Measurements from ENCODE around the gene PRKRA. TPM values are rescaled to one million over a fixed set of nuclear protein-coding genes. Genes with fewer than 3 reads are reported as not detected.

Gene PRKRA
- total and polyA plus RNA-seq, 9 of the 15 experiments (the other 6 are each of a cell fraction or from before 2014, with no cell fraction given), result 14.1 to 78.1 (median 52.3) TPM

DNA sequence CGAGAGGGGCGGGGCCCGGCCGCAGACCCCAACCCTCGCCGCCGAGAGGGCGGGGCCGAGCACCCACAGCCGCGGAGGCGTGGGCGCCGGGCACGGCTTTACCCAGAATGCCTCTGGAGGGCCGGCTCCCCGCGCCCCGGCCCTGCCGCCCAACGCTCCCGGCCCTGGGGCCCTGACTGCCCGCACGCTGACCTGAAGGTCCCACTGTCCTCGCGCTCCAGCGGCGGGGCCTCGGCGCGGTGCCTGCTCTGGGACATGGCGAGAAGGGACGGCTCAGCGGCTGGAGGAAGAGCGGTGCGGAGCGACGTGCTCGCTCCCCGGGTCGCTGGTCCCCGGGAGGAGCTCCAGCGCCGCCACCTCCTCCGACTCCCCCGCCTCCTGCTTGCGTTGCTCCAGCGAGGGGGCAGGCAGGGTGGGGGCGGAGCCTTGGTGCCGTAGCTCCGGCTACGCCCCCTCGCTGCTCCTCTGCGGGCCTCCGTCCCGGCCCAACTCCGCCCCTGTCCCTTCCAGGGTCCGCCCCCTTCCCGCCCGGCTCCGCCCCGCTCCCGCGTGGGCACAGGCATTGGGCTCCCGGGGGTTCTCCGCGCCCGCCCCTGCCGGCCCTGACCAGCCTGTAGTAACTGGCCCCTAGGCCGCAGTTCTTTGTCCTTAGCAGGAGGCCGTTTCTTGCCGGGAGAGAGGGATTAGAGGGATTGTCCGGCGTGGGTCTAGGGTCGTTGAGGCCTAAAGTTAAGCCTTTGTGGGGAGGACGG lies at the start of gene PRKRA, which contains the start of gene PJVK (continued):
- TF ChIP-seq, protein P1, sequence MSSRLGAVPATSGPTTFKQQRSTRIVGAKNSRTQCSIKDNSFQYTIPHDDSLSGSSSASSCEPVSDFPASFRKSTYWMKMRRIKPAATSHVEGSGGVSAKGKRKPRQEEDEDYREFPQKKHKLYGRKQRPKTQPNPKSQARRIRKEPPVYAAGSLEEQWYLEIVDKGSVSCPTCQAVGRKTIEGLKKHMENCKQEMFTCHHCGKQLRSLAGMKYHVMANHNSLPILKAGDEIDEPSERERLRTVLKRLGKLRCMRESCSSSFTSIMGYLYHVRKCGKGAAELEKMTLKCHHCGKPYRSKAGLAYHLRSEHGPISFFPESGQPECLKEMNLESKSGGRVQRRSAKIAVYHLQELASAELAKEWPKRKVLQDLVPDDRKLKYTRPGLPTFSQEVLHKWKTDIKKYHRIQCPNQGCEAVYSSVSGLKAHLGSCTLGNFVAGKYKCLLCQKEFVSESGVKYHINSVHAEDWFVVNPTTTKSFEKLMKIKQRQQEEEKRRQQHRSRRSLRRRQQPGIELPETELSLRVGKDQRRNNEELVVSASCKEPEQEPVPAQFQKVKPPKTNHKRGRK (tag; IDR thresholded peaks at IDR 0.05), result no peak
- peak; percentile 99 for TF ChIP-seq SUPT5H (IDR thresholded peaks at IDR 0.05)
- peak; percentile 94 for TF ChIP-seq FIP1L1 (IDR thresholded peaks at IDR 0.05; ENCODE audit: low read depth, low read length, poor library complexity, severe bottlenecking)
- TF ChIP-seq, protein P2, sequence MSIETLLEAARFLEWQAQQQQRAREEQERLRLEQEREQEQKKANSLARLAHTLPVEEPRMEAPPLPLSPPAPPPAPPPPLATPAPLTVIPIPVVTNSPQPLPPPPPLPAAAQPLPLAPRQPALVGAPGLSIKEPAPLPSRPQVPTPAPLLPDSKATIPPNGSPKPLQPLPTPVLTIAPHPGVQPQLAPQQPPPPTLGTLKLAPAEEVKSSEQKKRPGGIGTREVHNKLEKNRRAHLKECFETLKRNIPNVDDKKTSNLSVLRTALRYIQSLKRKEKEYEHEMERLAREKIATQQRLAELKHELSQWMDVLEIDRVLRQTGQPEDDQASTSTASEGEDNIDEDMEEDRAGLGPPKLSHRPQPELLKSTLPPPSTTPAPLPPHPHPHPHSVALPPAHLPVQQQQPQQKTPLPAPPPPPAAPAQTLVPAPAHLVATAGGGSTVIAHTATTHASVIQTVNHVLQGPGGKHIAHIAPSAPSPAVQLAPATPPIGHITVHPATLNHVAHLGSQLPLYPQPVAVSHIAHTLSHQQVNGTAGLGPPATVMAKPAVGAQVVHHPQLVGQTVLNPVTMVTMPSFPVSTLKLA (conservative IDR thresholded peaks at IDR 0.05), result peak; percentile 40 to 89
- no peak for TF ChIP-seq ARID2 (IDR thresholded peaks at IDR 0.05)
- peak; percentile 99 for TF ChIP-seq POLR2A (conservative IDR thresholded peaks at IDR 0.05)
- TF ChIP-seq, protein P3, sequence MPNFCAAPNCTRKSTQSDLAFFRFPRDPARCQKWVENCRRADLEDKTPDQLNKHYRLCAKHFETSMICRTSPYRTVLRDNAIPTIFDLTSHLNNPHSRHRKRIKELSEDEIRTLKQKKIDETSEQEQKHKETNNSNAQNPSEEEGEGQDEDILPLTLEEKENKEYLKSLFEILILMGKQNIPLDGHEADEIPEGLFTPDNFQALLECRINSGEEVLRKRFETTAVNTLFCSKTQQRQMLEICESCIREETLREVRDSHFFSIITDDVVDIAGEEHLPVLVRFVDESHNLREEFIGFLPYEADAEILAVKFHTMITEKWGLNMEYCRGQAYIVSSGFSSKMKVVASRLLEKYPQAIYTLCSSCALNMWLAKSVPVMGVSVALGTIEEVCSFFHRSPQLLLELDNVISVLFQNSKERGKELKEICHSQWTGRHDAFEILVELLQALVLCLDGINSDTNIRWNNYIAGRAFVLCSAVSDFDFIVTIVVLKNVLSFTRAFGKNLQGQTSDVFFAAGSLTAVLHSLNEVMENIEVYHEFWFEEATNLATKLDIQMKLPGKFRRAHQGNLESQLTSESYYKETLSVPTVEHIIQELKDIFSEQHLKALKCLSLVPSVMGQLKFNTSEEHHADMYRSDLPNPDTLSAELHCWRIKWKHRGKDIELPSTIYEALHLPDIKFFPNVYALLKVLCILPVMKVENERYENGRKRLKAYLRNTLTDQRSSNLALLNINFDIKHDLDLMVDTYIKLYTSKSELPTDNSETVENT (CRISPR knock-in tag; IDR thresholded peaks at IDR 0.05), result peak; percentile 86; the same call in 1 of the 2 replicates
- TF ChIP-seq PHF21A (IDR thresholded peaks at IDR 0.05; ENCODE audit: borderline replicate concordance, low read depth), result peak; percentile 30; the same call in 1 of the 2 replicates
- peak; percentile 83; the same call in 1 of the 2 replicates for TF ChIP-seq CBX1 (IDR thresholded peaks at IDR 0.05; ENCODE audit: low read depth)
- TF ChIP-seq, protein P4, sequence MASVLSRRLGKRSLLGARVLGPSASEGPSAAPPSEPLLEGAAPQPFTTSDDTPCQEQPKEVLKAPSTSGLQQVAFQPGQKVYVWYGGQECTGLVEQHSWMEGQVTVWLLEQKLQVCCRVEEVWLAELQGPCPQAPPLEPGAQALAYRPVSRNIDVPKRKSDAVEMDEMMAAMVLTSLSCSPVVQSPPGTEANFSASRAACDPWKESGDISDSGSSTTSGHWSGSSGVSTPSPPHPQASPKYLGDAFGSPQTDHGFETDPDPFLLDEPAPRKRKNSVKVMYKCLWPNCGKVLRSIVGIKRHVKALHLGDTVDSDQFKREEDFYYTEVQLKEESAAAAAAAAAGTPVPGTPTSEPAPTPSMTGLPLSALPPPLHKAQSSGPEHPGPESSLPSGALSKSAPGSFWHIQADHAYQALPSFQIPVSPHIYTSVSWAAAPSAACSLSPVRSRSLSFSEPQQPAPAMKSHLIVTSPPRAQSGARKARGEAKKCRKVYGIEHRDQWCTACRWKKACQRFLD (CRISPR knock-in tag; IDR thresholded peaks at IDR 0.05), result no peak
- TF ChIP-seq, protein P5, sequence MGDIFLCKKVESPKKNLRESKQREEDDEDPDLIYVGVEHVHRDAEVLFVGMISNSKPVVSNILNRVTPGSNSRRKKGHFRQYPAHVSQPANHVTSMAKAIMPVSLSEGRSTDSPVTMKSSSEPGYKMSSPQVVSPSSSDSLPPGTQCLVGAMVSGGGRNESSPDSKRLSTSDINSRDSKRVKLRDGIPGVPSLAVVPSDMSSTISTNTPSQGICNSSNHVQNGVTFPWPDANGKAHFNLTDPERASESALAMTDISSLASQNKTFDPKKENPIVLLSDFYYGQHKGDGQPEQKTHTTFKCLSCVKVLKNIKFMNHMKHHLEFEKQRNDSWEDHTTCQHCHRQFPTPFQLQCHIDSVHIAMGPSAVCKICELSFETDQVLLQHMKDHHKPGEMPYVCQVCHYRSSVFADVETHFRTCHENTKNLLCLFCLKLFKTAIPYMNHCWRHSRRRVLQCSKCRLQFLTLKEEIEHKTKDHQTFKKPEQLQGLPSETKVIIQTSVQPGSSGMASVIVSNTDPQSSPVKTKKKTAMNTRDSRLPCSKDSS (IDR thresholded peaks at IDR 0.05; ENCODE audit: low read depth, partially characterized antibody), result no peak
- peak; percentile 96 to 99 for TF ChIP-seq MAZ (CRISPR knock-in tag; conservative IDR thresholded peaks at IDR 0.05 in 1 of 2, IDR thresholded peaks at IDR 0.05 in 1 of 2)
- TF ChIP-seq, protein P6, sequence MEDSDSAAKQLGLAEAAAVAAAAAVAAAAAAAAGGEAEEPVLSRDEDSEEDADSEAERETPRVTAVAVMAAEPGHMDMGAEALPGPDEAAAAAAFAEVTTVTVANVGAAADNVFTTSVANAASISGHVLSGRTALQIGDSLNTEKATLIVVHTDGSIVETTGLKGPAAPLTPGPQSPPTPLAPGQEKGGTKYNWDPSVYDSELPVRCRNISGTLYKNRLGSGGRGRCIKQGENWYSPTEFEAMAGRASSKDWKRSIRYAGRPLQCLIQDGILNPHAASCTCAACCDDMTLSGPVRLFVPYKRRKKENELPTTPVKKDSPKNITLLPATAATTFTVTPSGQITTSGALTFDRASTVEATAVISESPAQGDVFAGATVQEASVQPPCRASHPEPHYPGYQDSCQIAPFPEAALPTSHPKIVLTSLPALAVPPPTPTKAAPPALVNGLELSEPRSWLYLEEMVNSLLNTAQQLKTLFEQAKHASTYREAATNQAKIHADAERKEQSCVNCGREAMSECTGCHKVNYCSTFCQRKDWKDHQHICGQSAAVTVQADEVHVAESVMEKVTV (CRISPR knock-in tag; IDR thresholded peaks at IDR 0.05), result no peak
- no peak for TF ChIP-seq ZZZ3 (IDR thresholded peaks at IDR 0.05)
- TF ChIP-seq SRF (CRISPR knock-in tag; IDR thresholded peaks at IDR 0.05), result peak in 1 of 2 experiments; percentile 75; a peak in 1 of 4 replicates

Data from K562 (cell line).